Measurements from ENCODE around the gene AGXT2. TPM values are rescaled to one million over a fixed set of nuclear protein-coding genes. Genes with fewer than 3 reads are reported as not detected.

Gene AGXT2
- total RNA-seq, 1 donor from 2014 or later, result not detected

DNA sequence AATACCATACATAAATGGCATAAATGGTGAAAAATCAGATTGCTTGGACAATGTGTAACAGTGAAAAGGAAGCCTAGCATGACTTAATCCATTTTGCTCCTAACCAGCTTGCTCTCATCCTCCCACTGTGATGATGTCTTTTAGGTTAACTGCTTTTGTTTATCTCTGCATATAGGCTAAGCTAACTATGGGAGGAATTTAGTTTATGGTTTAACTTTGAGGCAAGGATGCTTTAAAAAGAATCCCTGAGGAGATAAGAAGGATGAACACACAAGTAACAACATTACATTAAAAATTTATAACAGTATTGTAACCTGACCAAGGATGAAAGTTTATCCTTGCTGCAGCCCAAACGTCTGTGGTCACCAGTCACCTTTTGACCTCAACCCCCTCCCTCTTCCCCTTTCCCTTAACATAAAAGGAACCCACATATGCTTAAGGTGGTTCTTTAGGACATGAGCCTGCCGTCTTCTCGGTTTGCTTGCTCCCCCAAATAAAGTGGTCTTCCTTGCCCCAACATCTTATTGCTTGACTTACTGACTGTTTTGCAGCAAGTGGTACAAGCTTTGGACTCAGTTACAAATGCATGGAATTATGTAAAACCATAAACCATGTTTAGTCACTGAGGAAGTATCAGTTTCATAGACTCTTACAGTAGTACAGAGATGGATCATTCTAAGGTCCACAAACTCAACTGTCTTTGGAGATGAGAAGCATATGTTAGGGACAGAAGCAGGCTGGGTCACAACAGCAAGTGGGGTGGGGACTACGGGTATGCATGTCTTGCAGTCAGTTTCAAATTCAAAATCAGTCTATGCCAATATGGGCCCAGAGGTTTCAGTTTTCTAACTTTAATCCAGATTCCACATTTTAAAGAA, 31.3 kb downstream of the AGXT2 start:
- intact Hi-C loops (cut with micrococcal nuclease), result no loop called here

DNA sequence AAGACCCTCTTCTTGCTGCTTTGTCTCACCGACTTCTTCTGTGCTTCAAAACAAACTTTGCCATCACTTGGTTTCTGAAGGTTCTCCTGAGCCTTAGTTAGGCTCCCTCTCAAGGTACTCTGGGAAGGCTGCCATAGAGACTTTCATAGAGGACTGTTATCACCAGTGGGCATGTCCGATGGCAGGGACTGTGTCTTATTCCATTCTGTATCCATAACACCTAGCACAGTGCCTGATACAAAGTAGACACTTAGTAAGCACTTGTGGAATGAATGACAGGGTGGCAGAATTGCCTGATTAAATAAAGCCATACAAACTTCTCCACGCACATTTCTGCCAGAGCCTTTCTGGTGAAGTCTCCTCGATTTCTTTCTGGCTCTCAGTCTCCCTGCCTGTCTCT, 32.7 kb downstream of the AGXT2 start:
- intact Hi-C loops (cut with micrococcal nuclease), result no loop called here

DNA sequence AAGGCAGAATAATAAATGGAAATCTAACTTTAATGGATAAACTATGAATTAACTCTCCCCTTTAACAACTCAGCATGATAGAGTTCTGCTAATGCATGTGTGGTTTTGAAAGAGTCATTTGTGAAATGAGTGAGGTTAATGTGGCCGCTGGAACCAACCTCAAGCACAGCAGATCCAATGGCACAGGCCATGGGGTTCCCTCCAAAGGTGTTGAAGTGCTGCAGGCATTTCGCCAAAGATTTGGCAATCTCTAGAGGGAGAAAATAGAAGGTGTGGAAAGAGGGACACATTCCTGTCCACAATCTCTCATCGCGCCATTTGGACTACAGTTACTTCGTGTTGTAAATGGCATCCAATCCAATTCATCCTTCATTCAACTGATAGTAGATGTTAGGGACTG, 35.0 kb downstream of the AGXT2 start:
- intact Hi-C loops (cut with micrococcal nuclease), result no loop called here

DNA sequence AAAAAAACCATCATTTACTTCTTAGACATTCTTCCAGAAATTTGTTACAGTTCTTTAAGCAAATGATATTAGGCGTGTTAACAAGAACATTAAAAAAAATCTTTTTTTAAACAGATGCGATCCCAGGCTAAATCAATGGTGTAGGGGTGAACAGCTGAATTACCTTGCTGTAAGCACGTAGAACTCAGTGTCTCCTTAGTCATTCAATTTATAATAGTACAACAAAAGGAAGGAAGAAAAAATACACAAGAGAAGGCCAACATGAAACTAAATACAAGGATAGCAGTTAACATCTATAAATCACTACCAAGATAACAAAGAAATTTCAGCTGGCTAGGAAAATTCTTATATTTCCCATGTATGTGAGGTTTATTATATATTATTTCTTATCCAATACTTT, 35.4 kb downstream of the AGXT2 start:
- intact Hi-C loops (cut with micrococcal nuclease), result no loop called here

DNA sequence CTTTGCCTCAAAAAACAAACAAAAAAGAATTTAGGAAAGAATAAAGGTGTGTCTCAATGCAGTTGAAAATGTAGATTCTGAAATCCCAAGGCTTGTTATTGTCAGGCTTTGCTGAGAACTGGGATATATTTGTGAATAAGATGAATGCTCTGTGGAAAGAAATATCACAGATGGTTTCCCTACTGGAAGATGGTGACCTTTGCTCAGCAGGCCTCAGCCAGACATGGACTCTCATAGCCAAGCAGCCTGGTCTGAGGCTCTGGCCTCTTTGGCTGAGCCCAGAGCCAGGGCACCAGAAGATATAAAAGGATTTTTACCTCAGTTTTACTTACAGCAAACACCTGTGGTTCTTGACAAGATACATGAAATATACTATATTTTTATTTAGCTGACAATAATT, 37.1 kb downstream of the AGXT2 start:
- intact Hi-C loops (cut with micrococcal nuclease), result no loop called here

DNA sequence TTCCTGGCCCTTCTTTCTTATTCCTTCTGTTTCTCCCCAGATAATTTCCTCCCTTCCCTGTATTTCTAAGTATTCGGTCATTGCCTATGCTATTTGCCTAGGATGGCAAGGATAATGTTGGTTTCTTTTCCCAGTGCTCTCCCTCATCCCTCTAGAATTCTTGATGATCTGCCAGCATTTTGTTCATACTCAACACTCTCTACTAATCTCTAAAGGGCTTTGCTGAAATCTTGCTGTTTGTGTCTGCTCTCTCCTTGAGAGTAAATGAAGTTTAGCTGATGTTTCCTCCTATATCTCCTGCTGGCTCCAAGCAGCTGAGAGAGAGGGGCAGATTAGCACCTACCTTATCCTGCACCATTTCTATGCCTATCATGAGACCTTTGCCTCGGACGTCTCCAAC, 38.1 kb downstream of the AGXT2 start:
- intact Hi-C loops (cut with micrococcal nuclease), result no loop called here

DNA sequence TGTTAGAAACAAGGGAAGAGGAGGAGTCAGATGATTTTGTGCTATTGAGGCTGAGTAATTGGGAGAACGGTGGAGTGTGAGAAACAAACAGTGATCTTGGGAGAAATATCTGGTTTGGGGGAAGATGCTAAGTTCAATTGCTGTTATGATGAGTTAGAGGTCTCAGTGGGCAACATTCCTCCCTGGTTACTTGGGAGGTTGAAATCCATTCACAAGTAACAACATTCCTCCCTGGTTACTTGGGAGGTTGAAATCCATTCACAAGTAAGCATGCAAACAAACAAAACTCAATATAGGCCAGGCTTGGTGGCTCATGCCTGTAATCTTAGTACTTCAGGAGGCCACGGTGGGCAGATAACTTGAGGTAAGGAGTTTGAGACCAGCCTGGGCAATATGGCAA, 38.7 kb downstream of the AGXT2 start:
- intact Hi-C loops (cut with micrococcal nuclease), result no loop called here

DNA sequence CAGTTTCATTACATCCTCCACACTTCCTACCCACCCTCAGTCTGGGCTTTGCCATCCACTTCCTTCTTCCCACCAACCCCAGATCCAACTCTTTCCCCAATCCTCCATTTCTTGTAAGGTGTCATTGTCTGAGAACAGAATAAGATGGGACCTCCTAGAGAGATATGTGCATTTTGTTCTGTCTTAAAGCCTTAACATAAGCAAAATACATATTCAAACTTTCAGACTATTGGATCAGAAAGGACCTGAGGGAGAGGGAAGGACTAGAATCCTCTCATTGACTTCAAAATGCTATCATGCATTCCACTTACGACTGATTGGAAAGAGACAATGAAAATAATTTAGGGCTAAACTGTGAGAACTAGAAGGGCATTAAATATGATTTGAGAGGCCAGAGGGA, 43.0 kb downstream of the AGXT2 start:
- intact Hi-C loops (cut with micrococcal nuclease), result no loop called here

- intact Hi-C loops (cut with micrococcal nuclease), result no loop called here
Measured at GRCh38 chr5:35004200-35004599, 43.5 kb downstream of the AGXT2 start.

GRCh38 chr5:35003018-35003957, 44.5 kb downstream of the AGXT2 start:
- intact Hi-C loops (cut with micrococcal nuclease), result loop anchor here (1.0 kb wide), 4 partner anchors 45 to 529 kb away; no protein-coding TSS in a partner anchor

GRCh38 chr5:35002459-35002858, 45.3 kb downstream of the AGXT2 start:
- intact Hi-C loops (cut with micrococcal nuclease), result no loop called here

DNA sequence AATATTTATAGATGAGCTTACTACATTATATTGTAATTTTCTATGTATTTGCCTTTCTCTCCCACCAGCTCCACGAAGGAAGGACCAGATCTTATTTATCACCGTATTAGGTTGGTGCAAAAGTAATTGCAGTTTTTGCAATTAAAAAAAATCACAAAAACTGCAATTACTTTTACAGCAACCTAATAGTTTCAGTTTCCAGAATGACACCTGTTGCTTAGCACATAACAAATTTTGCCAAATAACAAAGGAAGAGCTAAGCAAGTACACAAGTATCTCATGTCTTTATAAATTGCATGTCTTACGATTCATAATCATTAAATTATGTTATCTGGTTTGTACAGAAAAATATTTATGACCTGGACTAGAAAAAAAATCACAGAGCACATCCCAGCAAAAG, 45.9 kb downstream of the AGXT2 start:
- intact Hi-C loops (cut with micrococcal nuclease), result no loop called here

- intact Hi-C loops (cut with micrococcal nuclease), result no loop called here
Measured at GRCh38 chr5:34998058-34998789, 49.5 kb downstream of the AGXT2 start.

DNA sequence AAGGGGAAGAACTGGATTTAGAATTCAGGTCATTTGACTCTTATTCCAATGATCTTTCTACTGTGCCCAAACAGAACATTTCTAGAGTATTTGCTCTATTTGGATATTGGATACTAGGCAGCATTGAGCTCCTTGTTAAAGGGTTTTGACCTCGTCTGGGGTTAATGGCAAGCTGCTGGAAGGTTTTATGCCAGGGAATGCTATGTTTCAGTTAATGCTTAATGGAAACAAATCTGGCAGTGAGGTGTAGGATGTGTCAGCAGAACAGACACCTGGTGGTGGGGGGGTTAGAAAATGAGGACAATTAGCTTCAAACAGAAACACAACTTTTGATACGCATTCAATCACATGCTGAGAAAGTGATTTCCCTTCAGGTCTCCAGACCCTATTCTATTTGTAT, 51.5 kb downstream of the AGXT2 start:
- intact Hi-C loops (cut with micrococcal nuclease), result no loop called here

DNA sequence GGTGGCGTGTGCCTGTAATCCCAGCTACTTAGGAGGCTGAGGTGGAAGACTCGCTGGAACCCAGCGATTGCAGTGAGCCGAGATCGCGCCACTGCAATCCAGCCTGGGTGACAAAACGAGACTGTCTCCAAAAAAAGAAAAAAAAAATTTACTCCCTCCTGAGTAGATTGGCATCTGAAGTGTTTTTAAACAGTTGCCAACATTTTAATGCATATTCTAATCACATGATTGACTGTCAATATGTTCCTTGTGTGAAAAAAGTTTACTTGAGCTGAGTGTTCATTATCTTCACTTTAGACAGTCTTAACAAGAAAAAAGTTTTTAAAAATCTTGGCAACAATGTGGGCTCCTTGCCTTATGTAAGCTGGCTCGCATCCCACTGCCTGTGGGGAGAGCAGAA, 53.8 kb downstream of the AGXT2 start:
- intact Hi-C loops (cut with micrococcal nuclease), result no loop called here

- intact Hi-C loops (cut with micrococcal nuclease), result no loop called here
Measured at GRCh38 chr5:34991486-34992238, 56.1 kb downstream of the AGXT2 start.

DNA sequence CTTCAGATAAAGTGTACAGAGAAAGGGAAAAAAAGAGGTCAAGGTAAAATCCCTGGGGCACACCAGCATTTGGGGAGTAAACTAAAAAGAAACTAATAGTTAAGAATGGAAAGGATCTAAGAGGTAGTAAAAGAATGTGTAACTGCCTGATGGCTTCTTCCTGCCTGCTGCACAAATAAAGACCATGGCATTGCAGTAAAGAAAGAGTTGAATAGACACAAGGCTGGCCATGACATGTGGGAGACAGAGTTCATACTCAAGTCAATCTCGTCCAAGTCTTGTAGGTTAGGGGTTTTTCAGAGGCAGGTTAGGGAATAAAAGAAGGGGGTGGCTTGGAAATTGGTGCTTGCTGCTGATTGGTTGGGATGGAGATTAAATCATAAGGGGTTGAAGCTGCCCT, 60.8 kb downstream of the AGXT2 start:
- intact Hi-C loops (cut with micrococcal nuclease), result no loop called here

GRCh38 chr5:34982823-34983222, 64.9 kb downstream of the AGXT2 start:
- intact Hi-C loops (cut with micrococcal nuclease), result no loop called here

DNA sequence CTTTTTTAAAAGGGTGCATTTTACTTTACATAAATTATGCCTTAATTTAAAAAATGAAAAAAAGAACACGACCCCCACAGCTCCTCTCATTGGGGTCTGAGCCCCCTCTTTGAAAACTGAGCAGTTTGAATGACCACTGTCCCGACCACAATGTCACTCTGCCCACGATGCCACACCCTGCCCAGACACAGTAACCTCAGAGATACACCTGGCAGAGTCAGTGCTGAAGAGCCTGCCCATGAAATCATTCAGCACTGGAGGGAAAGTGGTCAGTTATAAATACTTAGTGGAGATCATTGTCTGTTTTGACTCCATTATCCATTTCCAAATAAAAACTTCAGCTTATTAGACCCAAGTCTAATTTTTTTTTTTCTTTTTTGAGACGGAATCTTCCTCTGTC, 69.1 kb downstream of the AGXT2 start:
- intact Hi-C loops (cut with micrococcal nuclease), result no loop called here

- intact Hi-C loops (cut with micrococcal nuclease), result no loop called here
Measured at GRCh38 chr5:34977934-34978613, 69.7 kb downstream of the AGXT2 start.
